Measurements from ENCODE around the gene TWIST2. TPM values are rescaled to one million over a fixed set of nuclear protein-coding genes. Genes with fewer than 3 reads are reported as not detected.

The TWIST2 gene
- total RNA-seq, 1 experiment from 2014 or later: 21.0 TPM

DNA sequence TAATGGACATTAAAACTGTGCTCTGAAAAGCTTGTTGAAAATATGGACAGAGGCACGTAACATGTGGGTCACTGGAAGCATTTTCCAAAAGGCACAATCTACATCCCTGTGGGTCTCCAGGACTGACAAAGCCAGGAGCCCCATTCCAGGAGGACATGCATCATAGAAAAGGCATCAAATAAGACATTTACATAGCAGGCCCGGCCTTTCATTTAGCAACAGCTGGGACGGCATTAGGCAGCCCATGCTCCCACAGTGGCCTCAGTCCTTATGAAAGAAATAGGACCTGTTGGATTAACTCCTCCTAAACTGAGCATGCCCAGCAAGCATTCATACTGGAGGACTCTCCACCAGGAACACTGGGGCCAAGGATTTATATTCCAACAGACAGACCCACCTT lies 72.2 kb downstream of the TWIST2 start:
- no peak for DNase-seq (ENCODE audit: low read depth)

DNA sequence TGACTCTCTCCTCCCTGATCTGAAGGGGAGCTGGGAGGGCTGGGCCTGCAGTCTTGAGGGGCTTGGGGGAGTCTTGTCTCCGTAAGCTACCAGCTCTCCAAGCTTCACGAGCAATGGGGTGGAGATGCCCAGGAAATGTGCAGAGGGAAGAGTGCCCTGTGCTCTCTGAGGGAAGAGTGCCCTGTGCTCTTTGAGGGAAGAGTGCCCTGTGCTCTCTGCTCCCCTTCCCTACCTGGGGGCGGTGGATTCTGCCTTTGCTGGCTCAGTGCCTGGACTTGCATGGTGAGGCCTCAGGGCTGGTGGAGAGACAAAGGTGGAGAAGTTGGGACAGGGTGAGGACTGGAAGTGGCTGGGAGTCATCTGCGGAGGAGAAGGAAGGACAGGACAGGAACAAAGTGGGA lies 72.7 kb downstream of the TWIST2 start:
- no peak for DNase-seq (ENCODE audit: low read depth)

GRCh38 chr2:238921259-238921658 lies 73.4 kb downstream of the TWIST2 start:
- no peak for DNase-seq (ENCODE audit: low read depth)

- DNase-seq (ENCODE audit: low read depth): no peak
These were observed 73.9 kb downstream of the TWIST2 start for GRCh38 chr2:238921681-238922319.

DNA sequence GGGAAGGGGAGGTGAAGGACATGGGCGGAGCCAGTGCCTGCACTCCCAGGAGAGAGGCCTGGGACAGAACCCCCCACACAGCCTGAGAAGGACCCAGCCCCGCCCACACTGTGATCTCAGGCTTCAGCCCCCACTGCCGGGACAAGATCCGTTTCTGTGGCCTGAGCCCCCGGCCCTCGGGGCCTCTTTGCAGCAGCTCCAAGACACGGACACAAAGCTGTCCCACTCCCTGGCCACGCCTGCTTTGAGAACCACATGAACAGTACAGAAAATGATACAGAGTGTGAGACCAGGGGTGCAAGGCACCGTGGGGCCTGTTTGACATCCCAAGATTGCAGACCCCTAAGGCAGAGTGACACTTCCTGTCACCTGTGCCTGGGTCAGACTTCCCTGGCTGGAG lies 74.5 kb downstream of the TWIST2 start:
- no peak for DNase-seq (ENCODE audit: low read depth)

DNA sequence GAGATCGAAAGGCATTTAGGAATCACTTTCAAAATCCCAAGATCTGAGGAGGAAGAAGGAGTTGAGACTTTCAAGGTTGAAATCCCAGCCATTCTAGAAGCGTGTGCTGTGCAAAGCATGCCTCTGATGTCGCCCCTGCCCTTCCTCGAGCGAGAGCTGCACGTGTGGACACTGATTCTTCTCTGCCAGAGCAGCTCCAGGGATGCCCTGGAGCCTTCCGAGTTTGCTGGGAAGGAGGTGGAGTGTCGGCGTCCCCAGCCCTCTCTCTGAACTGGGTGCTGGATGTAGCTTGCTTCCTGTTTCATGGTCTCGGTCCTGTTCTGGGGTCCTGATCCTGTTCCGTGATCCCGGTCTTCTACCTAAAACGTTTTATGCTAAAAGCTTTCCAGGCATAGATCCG lies 76.1 kb downstream of the TWIST2 start:
- DNase-seq (ENCODE audit: low read depth): no peak

GRCh38 chr2:238924796-238925195 lies 76.9 kb downstream of the TWIST2 start:
- DNase-seq (ENCODE audit: low read depth): no peak

- DNase-seq (ENCODE audit: low read depth): no peak
These were observed 77.4 kb downstream of the TWIST2 start for GRCh38 chr2:238925281-238925680.

DNA sequence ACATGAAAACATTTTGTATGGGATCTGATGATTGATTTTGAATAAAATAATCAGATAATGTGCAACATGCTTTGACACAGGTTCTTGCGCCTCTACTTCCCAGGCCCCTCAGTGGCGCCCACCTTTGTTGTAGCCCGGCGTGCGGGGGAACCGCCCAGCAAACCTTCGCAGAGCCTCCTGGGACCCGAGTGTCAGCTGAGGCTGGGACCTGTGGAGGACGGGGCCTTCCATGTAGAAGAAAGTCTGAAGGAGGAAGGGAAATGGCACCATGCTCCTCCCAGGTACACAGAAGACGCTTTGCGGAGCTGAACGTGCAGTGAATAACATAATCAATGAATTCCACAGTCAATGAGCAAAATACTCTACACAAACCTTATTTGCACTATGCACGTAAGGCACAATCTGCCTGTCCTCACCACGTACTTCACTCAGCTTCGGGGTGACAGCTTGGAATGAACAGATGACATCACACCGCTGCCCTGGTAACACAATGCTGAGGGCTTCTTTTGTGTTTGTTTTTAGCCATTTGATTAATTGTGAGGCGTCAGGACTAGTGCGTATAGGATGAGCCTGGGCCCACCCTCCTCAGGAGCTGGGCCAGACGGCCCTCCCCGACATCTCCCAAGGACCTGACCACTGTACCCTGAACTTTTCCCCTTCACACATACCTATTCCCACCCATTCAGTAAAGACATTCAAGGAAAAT lies 78.1 kb downstream of the TWIST2 start:
- DNase-seq (ENCODE audit: low read depth): no peak

DNA sequence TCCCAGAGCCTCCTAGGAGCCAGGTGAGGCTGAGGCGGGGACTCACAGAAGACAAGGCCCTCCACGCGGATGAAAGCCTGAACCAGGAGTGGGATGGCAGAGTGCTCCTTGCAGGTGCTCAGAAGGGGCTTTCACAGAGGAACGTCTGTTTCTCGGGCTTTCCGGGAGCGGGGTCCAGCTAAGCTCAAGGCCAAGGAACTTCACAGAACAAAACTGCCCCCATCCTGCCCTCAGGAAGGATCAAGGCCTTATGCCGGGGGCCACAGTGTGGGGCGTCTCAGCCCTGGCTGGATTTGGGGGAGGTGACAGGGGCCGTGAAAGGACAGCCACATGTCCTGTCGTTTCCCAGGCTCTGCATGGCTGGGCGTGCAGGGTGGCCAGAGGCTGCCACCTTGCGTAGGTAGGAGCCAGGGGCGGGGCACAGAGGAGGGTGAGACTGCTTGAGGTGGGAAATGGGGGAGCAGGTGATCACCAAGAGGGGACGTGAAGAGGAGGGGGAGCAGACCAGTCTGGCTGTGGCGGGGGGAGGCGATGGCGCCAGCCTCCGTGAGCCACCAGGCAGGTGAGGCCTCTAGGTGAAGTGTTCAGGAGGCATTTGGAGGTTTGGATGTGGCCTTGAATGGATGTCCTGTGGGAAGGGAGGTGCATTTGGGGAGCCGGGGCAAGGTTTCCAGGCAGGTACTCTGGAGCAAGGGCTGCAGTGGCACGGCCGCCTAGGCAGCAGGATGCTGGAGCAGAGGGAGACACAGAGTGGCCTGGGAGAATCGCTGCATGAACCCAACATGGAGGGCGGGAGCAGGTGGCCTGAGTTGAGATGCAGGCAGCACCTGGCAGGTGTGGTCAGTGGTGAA lies 79.1 kb downstream of the TWIST2 start:
- DNase-seq (ENCODE audit: low read depth): no peak

DNA sequence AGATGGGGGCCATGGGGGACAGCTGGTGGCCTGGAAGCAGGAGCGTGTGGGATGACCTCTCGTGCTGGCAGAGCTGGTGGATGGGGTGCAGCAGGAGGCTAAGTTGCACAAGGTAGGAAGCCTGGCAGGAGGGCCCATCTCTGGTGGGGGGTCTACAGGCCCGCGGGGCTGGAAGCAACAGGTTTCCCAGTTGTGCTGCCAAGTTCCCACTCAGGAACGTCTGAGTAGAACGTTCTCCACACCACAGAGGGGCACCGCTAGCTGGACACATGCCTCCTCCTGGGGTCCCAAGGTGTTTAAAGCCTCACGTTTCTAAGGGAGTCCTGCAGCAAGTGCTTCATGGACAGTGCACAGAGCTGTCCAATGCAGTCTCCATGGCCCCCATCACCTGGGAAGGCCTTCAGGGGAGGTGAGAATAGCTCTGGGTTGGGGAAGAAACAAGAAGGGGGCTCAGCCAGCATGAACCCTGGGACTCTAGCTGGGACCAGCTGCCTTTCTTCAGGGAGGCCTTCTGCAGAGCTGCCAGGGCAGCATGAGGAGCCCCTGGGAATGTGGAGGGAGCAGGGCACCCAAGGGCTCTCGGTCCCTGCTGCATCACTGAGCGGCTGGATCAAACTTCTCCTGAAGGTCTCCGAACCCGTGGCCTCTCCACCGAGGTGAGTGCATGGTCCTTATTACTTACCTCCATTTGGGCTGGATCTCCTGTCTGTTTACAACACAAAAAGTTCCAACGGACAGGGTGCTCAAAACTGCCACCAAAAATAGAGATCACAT lies 80.0 kb downstream of the TWIST2 start:
- DNase-seq (ENCODE audit: low read depth): no peak

GRCh38 chr2:238928520-238929241 lies 80.8 kb downstream of the TWIST2 start:
- DNase-seq (ENCODE audit: low read depth): no peak

DNA sequence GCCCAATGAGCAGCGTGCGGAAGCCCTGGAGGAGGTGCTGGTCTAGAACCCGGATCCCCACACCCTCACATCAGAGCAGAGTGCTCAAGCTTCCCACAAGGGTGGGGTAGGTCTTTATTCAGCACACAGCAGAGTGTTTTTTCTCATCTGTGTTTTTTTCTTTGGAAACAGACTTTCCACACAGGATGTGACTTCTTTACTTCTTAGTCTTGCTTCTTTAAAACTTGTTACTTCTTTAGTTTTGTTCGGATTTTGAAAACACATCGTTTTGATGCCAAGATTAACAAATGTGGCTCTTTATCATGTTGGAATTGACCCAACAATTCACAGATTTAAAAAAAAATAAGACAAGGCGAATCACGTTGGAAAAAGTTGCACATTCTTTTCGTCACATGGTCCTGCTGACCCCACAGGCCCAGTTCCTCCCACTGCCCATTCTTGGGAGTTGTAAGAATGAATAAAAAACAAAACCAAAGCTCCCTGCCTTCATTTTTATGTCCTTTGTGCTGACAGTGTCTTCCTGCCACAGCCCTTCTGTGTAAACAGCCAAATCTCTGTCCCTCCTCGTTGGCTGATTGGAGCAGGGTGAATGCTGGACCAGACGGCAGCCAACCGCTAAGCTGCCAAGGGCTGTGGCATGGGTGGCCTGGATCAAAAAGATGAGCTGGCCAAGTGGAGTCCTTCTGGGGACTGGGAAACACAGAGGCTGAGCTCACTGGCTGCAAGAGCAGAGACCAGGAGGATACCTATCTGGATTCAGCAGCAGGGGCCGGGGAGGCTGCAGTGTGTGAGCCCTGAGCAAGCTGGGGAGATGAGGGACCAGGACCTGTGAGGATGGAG lies 81.6 kb downstream of the TWIST2 start:
- no peak for DNase-seq (ENCODE audit: low read depth)

DNA sequence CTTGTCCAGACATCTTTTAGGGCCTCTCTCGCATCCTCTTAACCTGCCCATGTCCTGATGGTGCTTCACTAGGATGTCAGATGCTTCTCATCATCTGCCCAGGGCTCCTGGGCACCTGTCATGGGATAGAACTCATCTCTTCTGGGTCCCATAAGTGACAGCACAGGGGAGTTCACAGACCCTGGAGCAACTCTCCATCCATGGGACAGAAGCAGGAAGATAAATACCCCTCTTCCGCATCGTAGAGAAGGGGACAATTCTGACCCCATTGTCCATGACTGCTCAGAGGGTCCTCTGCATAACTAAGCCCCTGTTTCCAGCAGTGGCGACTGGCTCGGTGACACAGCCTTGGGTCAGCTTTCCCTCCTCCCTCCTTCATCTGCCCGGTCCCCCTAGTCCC lies 82.3 kb downstream of the TWIST2 start:
- DNase-seq (ENCODE audit: low read depth): no peak

- no peak for DNase-seq (ENCODE audit: low read depth)
These were observed 88.5 kb downstream of the TWIST2 start for GRCh38 chr2:238936162-238937052.

- DNase-seq (ENCODE audit: low read depth): no peak
These were observed 90.1 kb downstream of the TWIST2 start for GRCh38 chr2:238938003-238938400.

- peak; percentile 82 for DNase-seq (ENCODE audit: low read depth)
These were observed 90.6 kb downstream of the TWIST2 start for GRCh38 chr2:238938401-238939055.

DNA sequence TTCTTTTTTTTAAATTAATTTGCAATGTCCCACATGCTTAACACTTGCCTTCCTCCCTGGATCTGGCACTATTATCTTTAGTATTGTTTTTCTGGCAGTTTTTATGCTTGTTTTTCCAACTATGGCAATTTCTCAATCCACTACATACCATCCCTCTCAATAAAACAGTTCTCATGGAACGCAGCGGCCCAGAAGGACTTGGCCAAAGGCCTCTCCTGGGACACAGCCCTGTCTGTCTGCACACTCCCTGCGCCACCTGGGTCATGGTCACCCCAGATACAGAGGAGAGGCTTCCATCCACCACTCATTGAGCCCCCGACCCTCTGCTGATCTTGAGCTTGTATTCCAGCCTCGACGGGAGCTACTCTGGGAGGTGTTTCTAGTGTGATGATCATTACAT lies 91.2 kb downstream of the TWIST2 start:
- DNase-seq (ENCODE audit: low read depth): no peak

Data from M059J (cell line).